GM18870 (cell line): ENCODE data around the gene WDFY4.

Experiments used
- ATAC-seq: cut with Tn5 transposase; IDR thresholded peaks from one replicate; pipeline ENCODE4 v1.9.1; 2021; ENCODE audit warnings: moderate library complexity; ENCODE audit not compliant: unreplicated experiment

The WDFY4 gene

DNA sequence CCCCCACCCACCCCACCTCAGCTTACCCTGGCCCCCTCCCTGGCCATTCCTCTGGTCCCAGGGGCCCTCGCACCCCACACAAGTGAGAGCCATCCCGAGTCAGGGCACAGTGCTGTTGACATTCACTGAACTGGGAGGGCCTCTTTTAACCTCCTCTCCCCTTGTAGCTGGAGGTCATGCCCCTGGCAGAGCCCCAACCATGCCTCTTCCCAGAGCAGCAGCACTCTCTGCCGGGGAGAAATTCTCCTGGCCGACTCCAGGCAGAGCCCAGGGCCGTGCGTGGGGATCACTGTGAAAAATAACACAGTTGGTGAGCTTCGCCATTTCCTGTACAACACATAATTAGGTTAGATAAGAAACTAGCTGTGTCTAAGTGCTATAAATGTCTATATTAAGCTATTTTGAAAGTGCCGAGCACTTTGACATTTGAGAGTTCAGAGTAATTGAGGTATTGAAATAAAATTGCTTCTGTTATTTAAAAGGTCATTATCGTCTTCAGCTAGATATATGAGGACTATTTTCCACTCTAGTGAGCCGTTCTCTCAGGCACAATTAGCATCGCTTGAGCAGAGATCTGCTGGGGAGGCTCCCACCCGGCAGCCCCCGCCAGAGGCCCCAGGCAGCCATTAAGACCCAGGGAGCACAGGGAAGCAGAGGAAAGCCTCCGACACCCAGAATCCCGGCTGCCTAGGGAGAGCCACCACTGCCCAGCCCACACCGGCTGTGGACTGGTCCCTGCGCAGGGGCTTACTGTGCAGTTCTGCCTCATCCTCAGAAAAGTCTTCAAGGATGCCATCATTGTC lies 317.4 kb downstream of the WDFY4 start:
- ATAC-seq, result no peak

DNA sequence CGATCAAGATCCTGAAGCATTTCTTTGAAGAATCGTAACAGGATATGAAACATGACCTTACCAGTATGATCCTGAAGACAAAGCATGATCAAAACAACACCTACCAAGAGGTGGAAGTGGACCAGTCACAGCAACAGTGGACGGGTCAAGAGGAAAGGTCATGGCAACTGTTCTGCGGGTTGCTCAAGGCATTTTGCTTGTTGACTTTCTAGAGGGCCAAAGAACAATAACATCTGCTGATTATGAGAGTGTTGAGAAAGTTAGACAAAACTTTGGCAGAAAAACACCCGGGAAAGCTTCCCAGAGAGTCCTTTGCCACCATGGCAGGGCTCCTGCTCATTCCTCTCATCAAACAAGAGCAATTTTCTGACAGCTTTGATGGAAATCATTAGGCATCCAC lies 320.6 kb downstream of the WDFY4 start:
- ATAC-seq, result no peak

DNA sequence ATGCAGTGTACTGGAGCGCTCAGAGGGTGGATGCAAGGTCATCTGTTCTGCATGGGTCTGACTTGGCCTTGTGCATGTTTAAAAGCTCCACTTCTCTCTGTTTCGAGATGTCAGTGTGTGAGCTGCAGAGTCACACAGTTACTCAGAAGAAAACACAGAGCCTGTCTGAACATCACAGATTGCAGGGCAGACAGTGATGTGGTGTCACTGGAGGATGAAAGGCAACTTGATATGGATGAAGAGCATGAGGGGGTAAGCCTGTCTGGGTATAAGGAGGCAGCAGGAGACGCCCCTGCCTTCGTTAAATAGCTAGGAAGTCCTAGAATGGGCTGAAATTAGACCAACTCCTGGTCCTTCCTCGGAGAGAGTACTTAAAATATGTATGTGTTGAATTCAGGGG lies 322.5 kb downstream of the WDFY4 start:
- no peak for ATAC-seq

DNA sequence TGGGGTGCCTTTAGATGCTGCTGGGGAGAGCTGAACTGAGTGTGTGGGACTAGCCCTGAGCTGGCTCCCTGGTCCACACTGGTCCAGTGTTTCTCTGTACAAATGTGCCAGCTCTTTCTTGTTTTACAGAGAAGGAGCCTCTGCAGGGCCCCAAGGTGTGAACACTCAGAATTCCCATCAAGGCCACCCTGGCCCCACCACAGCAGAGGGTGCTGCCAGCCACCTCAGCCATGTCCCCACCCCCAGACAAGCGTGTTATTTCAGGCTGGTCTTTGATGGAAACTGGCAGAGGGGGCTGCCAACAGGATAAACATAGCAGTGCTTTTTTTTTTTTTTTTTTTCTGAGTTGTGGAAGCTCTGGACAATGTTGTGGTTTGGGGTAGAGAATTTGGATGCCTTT lies 323.4 kb downstream of the WDFY4 start:
- ATAC-seq, result no peak

DNA sequence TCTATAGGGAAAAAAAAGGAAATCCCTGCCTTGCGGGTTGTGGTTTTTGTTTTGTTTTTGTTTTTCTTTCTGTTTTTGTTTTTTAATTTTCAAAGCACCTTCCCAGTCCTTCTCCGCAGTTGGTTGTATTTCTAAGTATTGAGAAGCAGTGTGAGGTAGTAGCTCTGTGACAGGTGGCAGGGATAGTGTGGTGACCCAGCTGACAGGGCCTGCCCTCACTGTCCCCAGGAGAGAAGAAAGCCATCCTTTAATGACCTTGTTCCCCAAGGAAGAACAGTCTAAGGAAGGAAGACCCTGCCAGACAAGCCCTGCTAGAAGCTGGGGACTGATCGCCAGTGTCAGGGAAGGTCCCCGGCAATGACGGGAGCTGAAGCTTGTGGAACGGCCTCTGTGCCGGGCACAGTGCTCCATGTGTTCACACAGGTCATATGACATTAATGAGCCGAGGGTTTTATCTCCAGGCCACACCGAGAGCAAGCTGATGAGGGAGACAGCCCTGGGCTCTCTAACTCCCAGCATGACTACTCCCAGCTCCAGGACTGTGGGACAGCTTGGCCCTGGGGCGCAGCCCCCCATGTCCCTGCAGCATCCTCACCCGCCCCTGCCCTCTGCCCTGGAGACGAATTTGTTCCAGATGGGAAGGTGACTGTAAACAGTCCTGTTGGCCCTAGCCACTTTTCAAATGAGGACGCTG lies 324.0 kb downstream of the WDFY4 start:
- no peak for ATAC-seq

DNA sequence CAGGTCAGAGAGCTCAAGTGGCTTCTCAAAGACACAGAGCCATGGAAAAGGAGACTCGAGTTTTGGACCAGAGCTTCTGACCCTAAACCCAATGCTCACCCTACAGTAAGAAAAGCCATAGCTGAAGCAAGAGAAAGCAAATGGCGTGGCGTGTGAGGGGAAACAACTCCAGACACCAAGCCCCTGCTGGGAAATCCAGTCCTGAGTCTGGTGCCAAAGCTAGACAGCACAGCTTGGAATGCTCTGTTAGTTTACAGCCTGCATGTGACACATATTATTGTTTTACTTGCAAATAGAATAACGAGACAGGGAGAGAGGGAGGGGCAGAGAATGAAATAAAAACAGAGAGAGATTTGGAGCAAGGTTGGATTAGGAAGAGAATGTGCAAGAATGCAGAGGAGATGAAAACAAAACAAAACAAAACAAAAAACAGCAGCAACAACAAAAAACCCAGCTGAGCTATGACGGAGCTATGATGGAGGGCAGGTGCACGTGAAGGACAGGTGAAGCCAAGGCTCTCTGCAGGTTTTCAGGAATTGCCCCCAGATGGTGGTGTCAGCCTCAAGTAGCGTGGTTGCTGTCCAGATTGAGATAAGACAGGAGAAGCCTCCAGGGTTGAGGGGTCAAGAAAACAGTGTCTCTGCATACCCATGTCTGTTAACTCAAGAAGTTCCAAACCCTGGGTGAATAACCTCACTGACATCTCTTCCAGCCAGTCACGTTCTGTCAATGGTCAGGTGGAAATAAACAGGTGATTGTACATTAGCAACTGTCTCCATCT lies 324.7 kb downstream of the WDFY4 start:
- no peak for ATAC-seq

DNA sequence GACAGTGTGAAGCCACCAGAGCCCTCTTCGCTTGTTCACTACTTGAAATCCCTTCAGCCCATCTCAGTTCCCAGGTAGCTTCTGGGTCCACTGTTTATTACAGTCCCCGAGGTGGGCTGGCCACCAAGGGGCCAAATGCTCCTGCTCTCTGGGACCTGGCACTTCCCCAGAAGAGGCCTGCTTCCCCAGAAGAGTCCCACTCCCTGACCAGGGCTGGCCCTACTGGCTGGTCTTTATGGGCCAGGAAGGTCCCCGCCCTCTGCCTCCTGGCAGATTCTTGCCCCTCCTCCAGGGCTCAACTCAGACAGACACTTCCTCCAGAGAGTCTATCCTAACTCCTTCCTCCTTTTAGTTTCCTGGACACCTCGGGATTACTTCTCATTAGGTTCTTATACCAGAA lies 325.6 kb downstream of the WDFY4 start:
- no peak for ATAC-seq

DNA sequence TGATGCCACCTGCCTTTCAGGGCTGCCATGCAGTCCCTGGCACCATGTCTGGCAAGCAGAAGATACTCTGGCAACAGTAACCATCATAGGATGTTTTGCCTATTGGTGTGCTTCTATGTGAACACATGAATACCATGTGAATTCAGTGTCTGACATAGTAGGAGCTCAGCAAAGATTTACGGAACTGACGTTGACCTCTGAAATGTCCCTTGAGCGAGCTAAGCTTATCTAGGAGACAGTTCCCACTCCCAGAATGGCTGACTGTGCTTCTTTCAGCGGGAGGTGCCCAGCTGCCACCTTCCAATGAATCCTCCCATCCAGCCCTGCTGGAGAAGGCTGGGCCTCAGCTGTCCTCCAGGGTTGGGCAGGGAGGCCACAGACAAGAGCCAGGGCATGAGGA lies 326.2 kb downstream of the WDFY4 start:
- ATAC-seq, result no peak

DNA sequence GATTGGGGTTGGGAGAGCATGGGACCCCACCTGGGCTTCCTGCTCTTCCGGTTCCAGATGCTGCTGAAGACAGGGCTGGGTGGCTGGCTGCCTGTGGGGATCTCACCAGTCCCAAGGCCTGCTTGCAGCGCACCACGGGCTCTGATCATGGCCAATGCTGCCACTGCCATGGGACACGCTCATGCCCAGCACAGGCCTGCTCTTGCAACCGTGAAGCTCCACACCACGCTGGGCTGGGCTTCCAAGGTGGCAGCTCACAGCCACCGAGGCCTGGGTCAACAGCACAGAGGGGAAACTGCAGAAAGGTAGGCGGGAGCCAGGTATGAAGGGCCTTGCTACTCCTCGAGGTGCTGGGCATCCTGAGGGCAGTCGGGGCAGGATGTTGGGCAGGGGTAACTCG lies 327.1 kb downstream of the WDFY4 start:
- ATAC-seq, result no peak

DNA sequence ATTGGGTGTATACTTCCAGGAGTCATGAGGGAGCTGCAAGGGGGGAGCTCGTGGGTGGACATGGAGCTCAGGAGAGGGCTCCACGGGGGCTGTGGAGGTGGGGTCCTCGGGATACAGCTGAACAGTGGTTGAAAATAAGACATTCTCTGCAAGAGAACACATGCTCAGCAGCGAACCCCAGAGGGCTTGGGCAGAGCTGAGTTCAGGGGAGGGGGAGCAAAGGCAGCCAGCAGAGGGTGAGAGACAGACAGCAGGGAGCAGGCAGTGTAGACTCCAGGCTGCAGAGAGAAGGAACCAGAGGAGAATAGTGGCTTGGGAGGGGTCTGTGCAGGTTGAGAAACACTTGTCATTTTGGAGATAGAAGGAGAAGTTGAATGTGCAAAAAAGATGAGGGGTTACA lies 327.9 kb downstream of the WDFY4 start:
- no peak for ATAC-seq

DNA sequence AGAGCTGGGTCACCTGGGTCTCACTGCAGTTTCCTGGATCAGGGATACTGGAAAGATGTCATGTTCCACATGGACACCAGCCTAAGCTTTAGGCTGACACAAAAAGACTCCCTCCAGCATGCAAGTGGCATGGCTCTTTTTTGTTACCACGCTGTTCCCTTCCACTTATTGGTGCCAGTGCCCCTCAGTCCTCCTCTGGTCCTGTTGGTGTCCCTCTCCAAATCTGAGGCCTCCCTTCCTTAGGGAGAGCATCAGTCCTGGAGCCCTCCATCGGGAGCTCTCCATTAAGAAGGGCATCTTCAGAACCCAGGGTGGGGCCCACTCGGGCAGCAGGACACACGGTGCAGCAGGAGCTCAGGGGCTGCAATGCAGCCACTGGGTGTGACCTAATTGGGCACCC lies 331.0 kb downstream of the WDFY4 start:
- no peak for ATAC-seq

DNA sequence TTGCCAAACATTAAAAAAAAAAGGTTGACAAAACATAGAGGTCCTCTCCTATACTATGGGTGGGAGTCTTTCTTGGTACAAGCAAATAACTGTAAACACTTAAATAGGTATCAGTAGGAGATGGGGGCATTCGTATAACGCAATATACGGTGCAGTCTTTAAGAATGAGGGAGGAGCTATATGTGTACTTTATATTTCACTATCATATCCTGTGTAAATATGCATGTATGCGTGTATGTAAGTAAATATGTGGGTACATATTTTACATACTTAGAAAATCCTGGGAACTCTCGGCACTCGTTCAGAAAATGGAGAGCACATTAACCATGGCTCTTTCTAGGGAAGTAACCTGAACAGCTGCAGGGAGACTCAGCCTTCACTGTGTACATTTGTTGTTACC lies 337.0 kb downstream of the WDFY4 start:
- no peak for ATAC-seq

DNA sequence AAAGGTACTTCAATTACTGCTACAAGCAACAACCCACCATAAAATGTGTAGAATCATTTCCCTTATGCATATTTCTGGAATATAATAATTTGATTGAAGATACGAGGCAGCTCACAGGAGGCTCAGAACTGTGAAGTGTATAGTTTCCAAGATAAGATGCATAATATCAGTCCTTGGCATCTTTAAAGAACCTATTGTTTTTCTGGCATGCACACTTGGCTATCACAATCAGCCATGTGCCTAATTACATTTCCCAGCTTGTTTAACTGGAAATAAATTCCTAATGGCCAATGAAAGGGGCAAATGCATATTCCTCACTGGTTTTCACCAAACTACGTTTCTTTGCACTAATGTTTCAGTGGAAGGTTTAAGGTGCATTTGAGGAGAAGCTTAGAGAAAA lies 338.4 kb downstream of the WDFY4 start:
- no peak for ATAC-seq

DNA sequence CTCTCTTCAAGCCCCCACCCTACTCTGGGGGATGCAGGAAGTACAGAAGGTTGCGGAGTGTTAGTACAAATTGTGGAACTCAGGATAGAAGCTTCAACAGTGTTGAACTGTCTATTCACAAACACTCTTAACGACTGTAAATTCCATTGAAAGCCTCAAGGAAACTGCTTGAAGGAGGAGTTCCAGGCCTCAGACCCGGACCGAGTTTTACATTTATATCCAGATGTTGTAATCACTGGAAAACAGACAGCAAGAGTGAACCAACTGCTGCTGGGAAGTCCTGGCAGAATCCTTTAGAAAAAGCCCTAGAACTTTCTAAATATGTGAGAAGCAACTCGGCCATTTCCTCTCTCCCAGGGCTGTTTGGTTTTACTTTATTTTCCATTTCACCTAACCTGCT lies 339.1 kb downstream of the WDFY4 start:
- ATAC-seq, result no peak

DNA sequence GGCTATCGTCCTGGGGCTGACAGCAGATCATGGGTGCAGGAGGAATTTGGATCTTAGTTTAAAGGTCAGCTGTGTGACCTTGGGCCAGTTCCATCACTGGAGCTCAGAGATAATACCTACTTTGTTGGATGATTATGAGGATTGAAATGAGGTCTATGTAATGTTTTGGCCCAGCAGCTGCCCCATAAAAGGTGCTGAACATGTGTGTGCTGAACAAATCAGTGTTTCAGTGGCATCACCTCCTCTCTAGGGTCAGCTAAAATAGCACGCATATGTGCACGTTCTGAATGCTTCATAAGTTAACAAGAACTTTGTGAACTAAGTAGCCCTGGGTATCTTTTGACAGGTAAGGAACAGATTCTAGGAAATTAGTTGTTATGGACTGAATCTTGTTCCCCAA lies 339.8 kb downstream of the WDFY4 start:
- no peak for ATAC-seq

DNA sequence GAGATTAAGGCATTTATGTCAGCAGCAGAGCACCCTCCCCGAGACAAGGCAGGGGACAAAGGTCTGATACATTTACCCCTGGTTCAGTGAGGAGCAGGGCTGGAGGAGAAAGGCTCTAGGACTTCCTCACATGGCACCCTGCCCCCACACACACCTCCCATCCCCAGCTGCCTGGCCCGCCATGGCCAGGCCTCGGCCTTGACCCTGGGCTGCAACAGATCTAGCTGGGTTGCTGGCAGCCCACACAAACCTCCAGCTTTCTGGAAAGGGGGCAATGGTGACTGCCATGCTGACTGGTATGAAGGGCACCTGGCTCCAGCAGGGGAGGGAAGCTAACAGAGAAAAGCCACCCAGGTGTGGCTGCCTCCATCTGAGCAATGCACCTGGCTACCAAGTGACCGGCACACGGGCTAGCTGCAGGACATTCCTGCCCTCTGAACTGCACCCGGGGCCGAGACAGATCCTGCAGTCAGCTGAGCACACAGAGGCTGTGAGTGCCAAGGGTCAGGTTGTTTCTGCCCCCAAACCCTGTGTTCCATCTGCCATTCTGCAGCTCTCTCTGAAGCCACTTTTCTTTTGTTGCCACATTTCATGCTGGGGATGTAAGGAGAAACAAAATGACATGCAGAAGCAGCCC lies 340.8 kb downstream of the WDFY4 start:
- ATAC-seq, result no peak

DNA sequence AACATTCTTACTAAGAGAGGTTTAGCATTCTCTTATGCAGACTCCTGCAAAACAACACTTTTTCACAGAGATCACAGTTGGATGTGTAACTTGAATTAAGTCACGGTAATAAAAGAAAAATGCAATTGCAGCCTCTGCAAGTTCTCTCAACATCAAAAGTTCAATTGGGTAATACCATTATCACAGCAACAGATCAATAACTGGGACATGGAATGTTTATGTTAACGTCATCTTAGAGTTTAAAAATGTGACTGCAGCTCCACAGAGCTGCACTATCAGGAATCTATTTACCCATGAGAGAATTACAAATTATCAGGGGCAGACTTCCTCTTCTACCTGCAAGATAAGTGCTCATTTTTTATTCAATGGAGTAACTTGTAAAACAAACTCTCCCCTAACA lies 344.0 kb downstream of the WDFY4 start:
- ATAC-seq, result no peak

DNA sequence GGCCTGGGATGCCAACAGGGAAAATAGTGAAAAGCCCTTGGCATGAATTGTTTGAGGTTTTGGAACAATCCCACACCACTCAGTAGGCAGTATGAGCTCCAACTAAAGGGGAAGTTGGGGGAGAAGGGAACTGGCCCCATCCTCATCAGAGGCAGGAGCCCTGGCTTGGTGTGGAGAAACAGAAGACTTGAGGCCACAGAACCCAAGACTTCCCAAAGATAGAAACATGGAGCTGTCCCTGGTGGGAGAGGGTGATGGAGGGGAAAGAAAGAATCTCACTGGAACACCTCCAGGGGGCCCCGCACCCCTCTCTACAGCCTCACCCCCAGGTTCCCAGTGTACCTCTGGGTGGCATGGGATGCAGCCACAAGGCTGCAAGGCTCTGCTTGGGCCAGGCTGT lies 345.0 kb downstream of the WDFY4 start:
- ATAC-seq, result no peak
